ENCODE results near the gene ADGRL3.

- TF ChIP-seq CTCF (IDR thresholded peaks at IDR 0.05; ENCODE audit: borderline replicate concordance, extremely low read depth, low read length, poor library complexity, severe bottlenecking) (no peak), EZH2 (IDR thresholded peaks at IDR 0.05; ENCODE audit: borderline replicate concordance, low read depth, low read length, severe bottlenecking) (no peak)
These were observed 750.5 kb downstream of the ADGRL3 start for GRCh38 chr4:61950625-61951024.
